HepG2 (cell line): ENCODE measurements around the gene SLC25A19. TPM values are rescaled to one million over a fixed set of nuclear protein-coding genes. Genes with fewer than 3 reads are reported as not detected.

Source experiments
- ATF6 ChIP-seq: sonication (generic); formaldehyde crosslinking; conservative IDR thresholded peaks from 2 replicates; pipeline ENCODE4 v1.4.0; 2020; ENCODE audit warnings: missing genetic modification reagents
- ATM ChIP-seq: fragments of 450-650 bp; IDR thresholded peaks from 2 replicates; pipeline ENCODE4 v1.7.1; 2017; ENCODE audit warnings: mild to moderate bottlenecking, borderline replicate concordance
- HCFC1 ChIP-seq: fragments of 150-350 bp; IDR thresholded peaks from 2 replicates; pipeline ENCODE4 v1.6.1; 2014; ENCODE audit warnings: low read depth, low read length
- IKZF1 ChIP-seq: fragments of 450-650 bp; IDR thresholded peaks from 2 replicates; pipeline ENCODE4 v1.7.1; 2016
- KDM3A ChIP-seq: IDR thresholded peaks from 2 replicates; pipeline ENCODE4 v1.6.1; 2018; ENCODE audit warnings: low read depth, missing compliant biosample characterization
- KIAA2018 ChIP-seq: sonication (generic); formaldehyde crosslinking; IDR thresholded peaks from 2 replicates; pipeline ENCODE4 v1.5.0; 2020; ENCODE audit warnings: mild to moderate bottlenecking, missing genetic modification reagents, borderline replicate concordance
- NR0B2 ChIP-seq: sonication (generic); formaldehyde crosslinking; IDR thresholded peaks from 2 replicates; pipeline ENCODE4 v1.4.0; 2020; ENCODE audit warnings: mild to moderate bottlenecking, missing genetic modification reagents
- PCBP2 ChIP-seq: fragments of 200-400 bp; formaldehyde crosslinking; optimal IDR thresholded peaks from 2 replicates; pipeline ENCODE3; 2018; ENCODE audit warnings: low read length, low read depth; ENCODE audit not compliant: poor library complexity, severe bottlenecking
- SAFB2 ChIP-seq: sonication (generic); formaldehyde crosslinking; IDR thresholded peaks from 2 replicates; pipeline ENCODE4 v1.5.1; 2020; ENCODE audit warnings: missing genetic modification reagents, low read depth, mild to moderate bottlenecking, borderline replicate concordance
- SP2 ChIP-seq: sonication (generic); formaldehyde crosslinking; IDR thresholded peaks from 2 replicates; pipeline ENCODE4 v1.5.1; 2020; ENCODE audit warnings: mild to moderate bottlenecking, missing genetic modification reagents
- SP5 ChIP-seq: IDR thresholded peaks from 2 replicates; pipeline ENCODE4 v1.6.1; 2016; ENCODE audit warnings: low read depth, borderline replicate concordance
- SSRP1 ChIP-seq: IDR thresholded peaks from 2 replicates; pipeline ENCODE4 v1.6.1; 2016; ENCODE audit warnings: control low read depth
- TEAD2 ChIP-seq: sonication (generic); formaldehyde crosslinking; IDR thresholded peaks from 2 replicates; pipeline ENCODE4 v1.9.0; 2021; ENCODE audit warnings: missing genetic modification reagents
- TFAP4 ChIP-seq: sonication (generic); IDR thresholded peaks from 2 replicates; pipeline ENCODE4 v1.6.1; 2016; ENCODE audit warnings: low read depth, borderline replicate concordance
- TSC22D2 ChIP-seq: sonication (generic); formaldehyde crosslinking; IDR thresholded peaks from 2 replicates; pipeline ENCODE4 v1.5.1; 2020; ENCODE audit warnings: missing genetic modification reagents, mild to moderate bottlenecking, borderline replicate concordance
- ZFP37 ChIP-seq: sonication (generic); formaldehyde crosslinking; IDR thresholded peaks from 2 replicates; pipeline ENCODE4 v1.4.0; 2020; ENCODE audit warnings: missing genetic modification reagents, borderline replicate concordance
- ZNF234 ChIP-seq: sonication (generic); formaldehyde crosslinking; conservative IDR thresholded peaks from 2 replicates; pipeline ENCODE4 v1.5.1; 2020; ENCODE audit warnings: mild to moderate bottlenecking, missing genetic modification reagents
- polyA plus RNA-seq, 8 experiments: library from polyadenylated mRNA; depleted of rRNA in 3 of 8; stranded (reverse) in 7 of 8; unstranded in 1 of 8; fragments of >200 nt; fragmentation: Illumina TruSeq in 4 of 8; extraction: Trizol in 4 of 8; gene quantifications; 2 replicates each; pipeline versions ENCODE4 v1.2.1 to v1.2.3, GENCODE V29; 2011 to 2016; ENCODE audit warnings: low read depth in 4 of 8, missing spikeins in 1 of 8, mixed read lengths in 1 of 8; ENCODE audit not compliant: insufficient read depth in 1 of 8
- total RNA-seq, 5 experiments: library from RNA; depleted of rRNA; stranded (reverse); fragments of >200 nt; fragmentation: Illumina TruSeq; extraction: Trizol; gene quantifications; 2 replicates each; pipeline ENCODE4 v1.2.3, GENCODE V29; 2016; ENCODE audit warnings: low read depth in 1 of 5

Gene SLC25A19
- total and polyA plus RNA-seq, 2 of the 13 experiments (the other 11 are each of a cell fraction or from before 2014, with no cell fraction given): 24.4 to 41.4 TPM

GRCh38 chr17:75308732-75309629 lies 19.7 kb upstream of the SLC25A19 start (continued):
- TF ChIP-seq SP5 (CRISPR knock-in tag): 0 out of 2 replicates have a peak, but pooled peaks have one; percentile 43
- peak; percentile 53; the same call in 1 of the 2 replicates for TF ChIP-seq SP2
- TF ChIP-seq SSRP1: no peak; the same call in 1 of the 2 replicates
- peak; percentile 72; the same call in 1 of the 2 replicates for TF ChIP-seq KDM3A
- no peak for TF ChIP-seq ATM
- TF ChIP-seq NR0B2 (CRISPR knock-in tag): no peak
- TF ChIP-seq PCBP2: no peak
- TF ChIP-seq HCFC1: no peak
- TF ChIP-seq IKZF1: no peak
- TF ChIP-seq TSC22D2 (CRISPR knock-in tag): peak; percentile 61; the same call in 1 of the 2 replicates
- no peak for TF ChIP-seq ZNF234 (CRISPR knock-in tag)
- 0 out of 2 replicates have a peak, but pooled peaks have one; percentile 23 for TF ChIP-seq KIAA2018 (CRISPR knock-in tag)
- TF ChIP-seq ATF6: peak; percentile 67; the same call in 1 of the 2 replicates
- peak; percentile 38; the same call in 1 of the 2 replicates for TF ChIP-seq TFAP4
- no peak; the same call in 1 of the 2 replicates for TF ChIP-seq TEAD2 (CRISPR knock-in tag)
- TF ChIP-seq ZFP37 (CRISPR knock-in tag): no peak
- peak; percentile 45; the same call in 1 of the 2 replicates for TF ChIP-seq SAFB2 (CRISPR knock-in tag)
